Liver (tissue), 9 donors: ENCODE results near the gene C1GALT1. TPM values are rescaled to one million over a fixed set of nuclear protein-coding genes. Genes with fewer than 3 reads are reported as not detected.

Experiments
- DNase-seq: peaks from one replicate; pipeline ENCODE4 v3.0.0-alpha.2; 2017; ENCODE audit warnings: low spot score
- H3K27ac ChIP-seq, 2 donors: one replicate each; pipeline ENCODE4 v1.7.0; 2013; ENCODE audit warnings: inconsistent platforms in 2 of 2, low read length in 2 of 2, control low read depth in 1 of 2, low read depth in 1 of 2, mild to moderate bottlenecking in 1 of 2
- H3K27me3 ChIP-seq, 4 donors: one replicate each; pipeline versions ENCODE4 v1.6.1 to v1.7.0; 2013; ENCODE audit warnings: low read length in 3 of 4, inconsistent platforms in 1 of 4, mild to moderate bottlenecking in 1 of 4, moderate library complexity in 1 of 4; ENCODE audit not compliant: control insufficient read depth in 4 of 4, insufficient read depth in 4 of 4
- H3K36me3 ChIP-seq, 4 donors: one replicate each; pipeline versions ENCODE4 v1.6.1 to v1.7.0; 2013; ENCODE audit warnings: low read length in 3 of 4, mild to moderate bottlenecking in 3 of 4, low read depth in 1 of 4, moderate library complexity in 1 of 4; ENCODE audit not compliant: control insufficient read depth in 4 of 4, insufficient read depth in 3 of 4
- H3K4me1 ChIP-seq, 4 donors: one replicate each; pipeline versions ENCODE4 v1.6.1 to v1.7.0; 2013; ENCODE audit warnings: low read length in 3 of 4, mild to moderate bottlenecking in 3 of 4, moderate library complexity in 1 of 4; ENCODE audit not compliant: control insufficient read depth in 4 of 4, insufficient read depth in 4 of 4
- H3K4me3 ChIP-seq, 3 donors: one replicate each; pipeline versions ENCODE4 v1.6.1 to v1.7.0; 2013; ENCODE audit warnings: low read length in 3 of 3, control low read depth in 1 of 3, low read depth in 1 of 3, mild to moderate bottlenecking in 1 of 3
- H3K9ac ChIP-seq, 2 donors: one replicate each; pipeline ENCODE4 v1.7.0; 2013; ENCODE audit warnings: low read length in 2 of 2, mild to moderate bottlenecking in 2 of 2, moderate library complexity in 2 of 2, control low read depth in 1 of 2, low read depth in 1 of 2
- H3K9me3 ChIP-seq, 4 donors: one replicate each; pipeline versions ENCODE4 v1.6.1 to v1.7.0; 2013; ENCODE audit warnings: low read length in 3 of 4; ENCODE audit not compliant: control insufficient read depth in 4 of 4
- EGR1 ChIP-seq, 2 donors: IDR thresholded peaks; 2 replicates each; pipeline ENCODE4 v1.6.1; 2016 to 2018; ENCODE audit warnings: antibody characterized with exemption in 2 of 2, low read depth in 2 of 2
- FOXA1 ChIP-seq: IDR thresholded peaks from 2 replicates; pipeline ENCODE4 v1.6.1; 2016; ENCODE audit warnings: antibody characterized with exemption
- FOXA2 ChIP-seq: IDR thresholded peaks from 2 replicates; pipeline ENCODE4 v1.6.1; 2016; ENCODE audit warnings: antibody characterized with exemption
- GABPA ChIP-seq, 2 donors: IDR thresholded peaks in 1 of 2; conservative IDR thresholded peaks in 1 of 2; 2 replicates each; pipeline ENCODE4 v1.6.1; 2016; ENCODE audit warnings: antibody characterized with exemption in 2 of 2, mild to moderate bottlenecking in 1 of 2, moderate library complexity in 1 of 2
- HNF4A ChIP-seq, 2 donors: conservative IDR thresholded peaks; 2 replicates each; pipeline ENCODE4 v1.6.1; 2016; ENCODE audit warnings: antibody characterized with exemption in 2 of 2, mild to moderate bottlenecking in 2 of 2
- HNF4G ChIP-seq: IDR thresholded peaks from 2 replicates; pipeline ENCODE4 v1.6.1; 2016; ENCODE audit warnings: antibody characterized with exemption
- JUND ChIP-seq, 2 donors: IDR thresholded peaks; 2 replicates each; pipeline ENCODE4 v1.6.1; 2016; ENCODE audit warnings: antibody characterized with exemption in 2 of 2
- NR2F2 ChIP-seq: IDR thresholded peaks from 2 replicates; pipeline ENCODE4 v1.6.1; 2016; ENCODE audit warnings: antibody characterized with exemption
- RAD21 ChIP-seq, 2 donors: IDR thresholded peaks; 2 replicates each; pipeline ENCODE4 v1.6.1; 2016; ENCODE audit warnings: antibody characterized with exemption in 2 of 2, mild to moderate bottlenecking in 2 of 2
- RXRA ChIP-seq, 2 donors: IDR thresholded peaks; 2 replicates each; pipeline ENCODE4 v1.6.1; 2017 to 2018; ENCODE audit warnings: antibody characterized with exemption in 2 of 2, mild to moderate bottlenecking in 1 of 2
- SP1 ChIP-seq: IDR thresholded peaks from 2 replicates; pipeline ENCODE4 v1.6.1; 2018; ENCODE audit warnings: antibody characterized with exemption, mild to moderate bottlenecking
- TAF1 ChIP-seq: conservative IDR thresholded peaks from 2 replicates; pipeline ENCODE4 v1.6.1; 2016; ENCODE audit warnings: antibody characterized with exemption, mild to moderate bottlenecking
- YY1 ChIP-seq: IDR thresholded peaks from 2 replicates; pipeline ENCODE4 v1.6.1; 2016; ENCODE audit warnings: antibody characterized with exemption, mild to moderate bottlenecking
- WGBS: extraction: QIAGEN DNeasy Blood & Tissue Kit; methylation state at CpG from one replicate; pipeline ENCODE4 v1.1.7; 2013; 5-methylcytosine and 5-hydroxymethylcytosine counted together
- polyA plus RNA-seq, 2 donors: library from polyadenylated mRNA; stranded (reverse) in 1 of 2; unstranded in 1 of 2; fragments of 200-250 nt in 1 of 2; fragments of >200 nt in 1 of 2; fragmentation: Nextera tagmentation in 1 of 2; extraction: Ambion mirVana in 1 of 2; gene quantifications; one replicate each; pipeline versions ENCODE4 v1.2.1 to v1.2.3, GENCODE V29; 2013 to 2015
- total RNA-seq, 2 donors: library from RNA; depleted of rRNA; stranded (reverse); fragments of >200 nt; gene quantifications; one replicate each; pipeline ENCODE4 v1.2.3, GENCODE V29; 2014
- TF ChIP-seq, protein P1 (sequence below): fragments of 150-350 bp; IDR thresholded peaks from 2 replicates; pipeline ENCODE4 v1.5.1; 2017; ENCODE audit warnings: improper control_type of control experiment, low read depth, low read length; ENCODE audit not compliant: missing input control
- TF ChIP-seq, protein P2 (sequence below): IDR thresholded peaks from 2 replicates; pipeline ENCODE4 v1.6.1; 2016; ENCODE audit warnings: antibody characterized with exemption
- TF ChIP-seq, protein P3 (sequence below): IDR thresholded peaks from 2 replicates; pipeline ENCODE4 v1.6.1; 2016; ENCODE audit warnings: antibody characterized with exemption
- TF ChIP-seq, protein P4 (sequence below): IDR thresholded peaks from 2 replicates; pipeline ENCODE4 v1.6.1; 2016; ENCODE audit warnings: antibody characterized with exemption
- TF ChIP-seq, protein P5 (sequence below): IDR thresholded peaks from 2 replicates; pipeline ENCODE4 v1.6.1; 2016; ENCODE audit warnings: antibody characterized with exemption, mild to moderate bottlenecking
- donor health status: healthy.
- donor health status: healthy.
- donor health status: healthy.
- donor health status: healthy.
- donor health status: healthy.

Gene C1GALT1
- total and polyA plus RNA-seq, 4 donors: 5.6 to 28.6 (median 12.5) TPM

DNA sequence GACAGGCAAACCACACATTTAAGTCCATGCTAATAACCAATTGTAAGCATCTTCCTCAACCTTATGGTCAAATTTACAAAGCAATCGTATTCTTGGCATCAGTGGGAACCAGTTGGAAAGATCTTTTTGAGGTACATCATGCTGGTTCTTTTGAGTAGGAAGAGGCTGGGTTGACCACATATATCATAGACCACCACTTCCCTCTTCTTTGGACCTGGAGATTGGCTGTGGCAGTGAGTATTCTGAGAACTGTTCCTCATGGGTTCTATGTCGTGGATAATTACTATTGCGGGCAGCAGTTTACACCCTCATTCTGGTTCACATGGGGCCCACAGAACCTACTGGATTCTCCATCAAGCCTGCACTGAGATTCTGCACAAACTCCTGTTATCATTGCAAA lies 35.5 kb upstream of the C1GALT1 start:
- TF ChIP-seq, protein P1, sequence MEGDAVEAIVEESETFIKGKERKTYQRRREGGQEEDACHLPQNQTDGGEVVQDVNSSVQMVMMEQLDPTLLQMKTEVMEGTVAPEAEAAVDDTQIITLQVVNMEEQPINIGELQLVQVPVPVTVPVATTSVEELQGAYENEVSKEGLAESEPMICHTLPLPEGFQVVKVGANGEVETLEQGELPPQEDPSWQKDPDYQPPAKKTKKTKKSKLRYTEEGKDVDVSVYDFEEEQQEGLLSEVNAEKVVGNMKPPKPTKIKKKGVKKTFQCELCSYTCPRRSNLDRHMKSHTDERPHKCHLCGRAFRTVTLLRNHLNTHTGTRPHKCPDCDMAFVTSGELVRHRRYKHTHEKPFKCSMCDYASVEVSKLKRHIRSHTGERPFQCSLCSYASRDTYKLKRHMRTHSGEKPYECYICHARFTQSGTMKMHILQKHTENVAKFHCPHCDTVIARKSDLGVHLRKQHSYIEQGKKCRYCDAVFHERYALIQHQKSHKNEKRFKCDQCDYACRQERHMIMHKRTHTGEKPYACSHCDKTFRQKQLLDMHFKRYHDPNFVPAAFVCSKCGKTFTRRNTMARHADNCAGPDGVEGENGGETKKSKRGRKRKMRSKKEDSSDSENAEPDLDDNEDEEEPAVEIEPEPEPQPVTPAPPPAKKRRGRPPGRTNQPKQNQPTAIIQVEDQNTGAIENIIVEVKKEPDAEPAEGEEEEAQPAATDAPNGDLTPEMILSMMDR: no peak
- TF ChIP-seq, protein P2, sequence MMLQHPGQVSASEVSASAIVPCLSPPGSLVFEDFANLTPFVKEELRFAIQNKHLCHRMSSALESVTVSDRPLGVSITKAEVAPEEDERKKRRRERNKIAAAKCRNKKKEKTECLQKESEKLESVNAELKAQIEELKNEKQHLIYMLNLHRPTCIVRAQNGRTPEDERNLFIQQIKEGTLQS: no peak
- no peak for TF ChIP-seq SP1
- TF ChIP-seq HNF4A (conservative IDR thresholded peaks at IDR 0.05): no peak
- TF ChIP-seq TAF1: no peak
- no peak for TF ChIP-seq EGR1 (IDR thresholded peaks at IDR 0.05; ENCODE audit: low read depth in 2 of 2)
- no peak for TF ChIP-seq FOXA1
- no peak for TF ChIP-seq RXRA (IDR thresholded peaks at IDR 0.05)
- Histone ChIP-seq H3K9me3 (no peaks in the 10 kb centered on the region), H3K4me3 (no peak overlapping the region), H3K9ac (no peak overlapping the region), H3K27me3 (no peaks in the 10 kb centered on the region), H3K4me1 (no peaks in the 10 kb centered on the region), H3K36me3 (no peaks in the 10 kb centered on the region), H3K27ac (no peak overlapping the region)
- DNase-seq: no peak
- 75% methylated on average over 3 of the region's 3 CpGs for WGBS

DNA sequence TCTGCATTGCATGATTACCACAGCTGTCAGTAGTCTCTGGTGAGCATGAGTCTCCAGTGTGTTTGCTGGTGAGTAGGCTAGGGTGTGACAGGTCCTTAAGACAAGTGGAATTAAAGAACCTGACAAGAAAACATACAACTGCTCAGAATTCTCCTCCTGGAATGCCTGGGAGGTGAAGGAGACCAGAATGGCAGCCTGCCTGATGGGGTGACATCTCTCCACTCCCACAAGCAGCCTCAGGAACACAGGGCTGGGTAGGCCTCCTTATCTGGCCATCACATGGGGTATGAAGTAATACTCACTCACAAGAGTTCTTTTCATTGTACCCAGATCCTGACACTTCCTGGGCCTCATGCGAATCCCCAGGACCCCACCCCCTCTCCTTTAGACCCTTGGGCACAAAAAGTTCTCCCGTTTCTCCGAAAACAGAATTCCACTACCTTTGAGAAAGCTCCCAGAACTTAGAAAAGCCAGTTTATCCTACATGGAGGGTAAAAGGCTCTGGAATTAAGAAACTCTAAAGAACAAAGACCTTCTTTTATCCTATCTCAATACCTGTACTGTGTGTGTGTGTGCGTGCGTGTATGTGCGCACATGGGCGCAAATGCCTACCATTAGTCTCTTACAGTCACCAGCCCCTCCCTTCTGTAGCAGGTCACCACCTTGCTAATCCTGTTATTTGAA lies 33.4 kb upstream of the C1GALT1 start:
- 96% methylated on average over 7 of the region's 7 CpGs for WGBS
- H3K27ac ChIP-seq: no peak overlapping the region
- DNase-seq: peak; percentile 49

More for the DNA sequence above, 33.4 kb upstream of the C1GALT1 start:
- Histone ChIP-seq H3K4me1 (no peaks in the 10 kb centered on the region), H3K27me3 (no peaks in the 10 kb centered on the region), H3K4me3 (no peak overlapping the region), H3K9ac (no peak overlapping the region), H3K36me3 (no peaks in the 10 kb centered on the region), H3K9me3 (no peaks in the 10 kb centered on the region)
- TF ChIP-seq, protein P3, sequence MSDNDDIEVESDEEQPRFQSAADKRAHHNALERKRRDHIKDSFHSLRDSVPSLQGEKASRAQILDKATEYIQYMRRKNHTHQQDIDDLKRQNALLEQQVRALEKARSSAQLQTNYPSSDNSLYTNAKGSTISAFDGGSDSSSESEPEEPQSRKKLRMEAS: no peak
- no peak for TF ChIP-seq JUND (IDR thresholded peaks at IDR 0.05)
- TF ChIP-seq HNF4G: no peak
- TF ChIP-seq EGR1 (IDR thresholded peaks at IDR 0.05; ENCODE audit: low read depth in 2 of 2): no peak
- TF ChIP-seq YY1: no peak
- TF ChIP-seq FOXA2: no peak
- TF ChIP-seq, protein P2: no peak
- no peak for TF ChIP-seq TAF1
- no peak for TF ChIP-seq FOXA1
- no peak for TF ChIP-seq GABPA (IDR thresholded peaks at IDR 0.05 in 1 of 2, conservative IDR thresholded peaks at IDR 0.05 in 1 of 2)
- TF ChIP-seq RAD21 (IDR thresholded peaks at IDR 0.05): no peak
- TF ChIP-seq RXRA (IDR thresholded peaks at IDR 0.05): no peak
- no peak for TF ChIP-seq SP1
- TF ChIP-seq NR2F2: no peak
- TF ChIP-seq, protein P4, sequence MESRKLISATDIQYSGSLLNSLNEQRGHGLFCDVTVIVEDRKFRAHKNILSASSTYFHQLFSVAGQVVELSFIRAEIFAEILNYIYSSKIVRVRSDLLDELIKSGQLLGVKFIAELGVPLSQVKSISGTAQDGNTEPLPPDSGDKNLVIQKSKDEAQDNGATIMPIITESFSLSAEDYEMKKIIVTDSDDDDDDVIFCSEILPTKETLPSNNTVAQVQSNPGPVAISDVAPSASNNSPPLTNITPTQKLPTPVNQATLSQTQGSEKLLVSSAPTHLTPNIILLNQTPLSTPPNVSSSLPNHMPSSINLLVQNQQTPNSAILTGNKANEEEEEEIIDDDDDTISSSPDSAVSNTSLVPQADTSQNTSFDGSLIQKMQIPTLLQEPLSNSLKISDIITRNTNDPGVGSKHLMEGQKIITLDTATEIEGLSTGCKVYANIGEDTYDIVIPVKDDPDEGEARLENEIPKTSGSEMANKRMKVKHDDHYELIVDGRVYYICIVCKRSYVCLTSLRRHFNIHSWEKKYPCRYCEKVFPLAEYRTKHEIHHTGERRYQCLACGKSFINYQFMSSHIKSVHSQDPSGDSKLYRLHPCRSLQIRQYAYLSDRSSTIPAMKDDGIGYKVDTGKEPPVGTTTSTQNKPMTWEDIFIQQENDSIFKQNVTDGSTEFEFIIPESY: no peak
- TF ChIP-seq, protein P1: no peak
- TF ChIP-seq, protein P5, sequence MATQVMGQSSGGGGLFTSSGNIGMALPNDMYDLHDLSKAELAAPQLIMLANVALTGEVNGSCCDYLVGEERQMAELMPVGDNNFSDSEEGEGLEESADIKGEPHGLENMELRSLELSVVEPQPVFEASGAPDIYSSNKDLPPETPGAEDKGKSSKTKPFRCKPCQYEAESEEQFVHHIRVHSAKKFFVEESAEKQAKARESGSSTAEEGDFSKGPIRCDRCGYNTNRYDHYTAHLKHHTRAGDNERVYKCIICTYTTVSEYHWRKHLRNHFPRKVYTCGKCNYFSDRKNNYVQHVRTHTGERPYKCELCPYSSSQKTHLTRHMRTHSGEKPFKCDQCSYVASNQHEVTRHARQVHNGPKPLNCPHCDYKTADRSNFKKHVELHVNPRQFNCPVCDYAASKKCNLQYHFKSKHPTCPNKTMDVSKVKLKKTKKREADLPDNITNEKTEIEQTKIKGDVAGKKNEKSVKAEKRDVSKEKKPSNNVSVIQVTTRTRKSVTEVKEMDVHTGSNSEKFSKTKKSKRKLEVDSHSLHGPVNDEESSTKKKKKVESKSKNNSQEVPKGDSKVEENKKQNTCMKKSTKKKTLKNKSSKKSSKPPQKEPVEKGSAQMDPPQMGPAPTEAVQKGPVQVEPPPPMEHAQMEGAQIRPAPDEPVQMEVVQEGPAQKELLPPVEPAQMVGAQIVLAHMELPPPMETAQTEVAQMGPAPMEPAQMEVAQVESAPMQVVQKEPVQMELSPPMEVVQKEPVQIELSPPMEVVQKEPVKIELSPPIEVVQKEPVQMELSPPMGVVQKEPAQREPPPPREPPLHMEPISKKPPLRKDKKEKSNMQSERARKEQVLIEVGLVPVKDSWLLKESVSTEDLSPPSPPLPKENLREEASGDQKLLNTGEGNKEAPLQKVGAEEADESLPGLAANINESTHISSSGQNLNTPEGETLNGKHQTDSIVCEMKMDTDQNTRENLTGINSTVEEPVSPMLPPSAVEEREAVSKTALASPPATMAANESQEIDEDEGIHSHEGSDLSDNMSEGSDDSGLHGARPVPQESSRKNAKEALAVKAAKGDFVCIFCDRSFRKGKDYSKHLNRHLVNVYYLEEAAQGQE: no peak
- TF ChIP-seq HNF4A (conservative IDR thresholded peaks at IDR 0.05): no peak
